Measurements from ENCODE around the gene OR2C3. TPM values are rescaled to one million over a fixed set of nuclear protein-coding genes. Genes with fewer than 3 reads are reported as not detected.
"Not testable (repeated sequence)": the region's sequence is repeated elsewhere in the genome, so short reads cannot be mapped to it uniquely, and the experiment has no call there.

OR2C3 gene
- total and polyA plus RNA-seq, 2 of the 13 experiments (the other 11 are each of a cell fraction or from before 2014, with no cell fraction given), result not detected

- no peak for TF ChIP-seq ZNF687 (CRISPR knock-in tag; IDR thresholded peaks at IDR 0.05)
Measured at GRCh38 chr1:247528812-247529474, 7.3 kb downstream of the OR2C3 start (continued).

GRCh38 chr1:247521886-247522285, 14.4 kb downstream of the OR2C3 start:
- not testable (repeated sequence) for ATAC-seq, FAIRE-seq
- WGBS (ENCODE audit: low lambda C conversion rate), result 81% methylated on average over 12 of the region's 30 CpGs

GRCh38 chr1:247518613-247518891, 17.7 kb downstream of the OR2C3 start:
- FAIRE-seq, result no peak
- 70% methylated on average over 17 of the region's 19 CpGs for WGBS (ENCODE audit: low lambda C conversion rate)
- DNase-seq (ENCODE audit: low spot score), result no peak
- CTCF ChIA-PET (ENCODE audit: low intra/inter-chr PET ratio, low total read pairs), result no interaction called here
- no peaks in the 10 kb centered on the region for H3K36me3 ChIP-seq (replicated peaks in 1 of 2; ENCODE audit: control insufficient read depth in 1 of 2, insufficient read depth in 2 of 2, low read length in 2 of 2)
- POLR2A ChIA-PET, result no interaction called here
- BruUV-seq (replicated peaks), result no TSS peak
- in situ Hi-C loops (cut with HindIII; ENCODE audit: extremely low pct_ligation_motif_present, low pct_unique_long_range_greater_than_20kb), result no loop called here
- no peaks in the 10 kb centered on the region for H4K20me1 ChIP-seq (ENCODE audit: insufficient read depth, low read length)
- no peaks in the 10 kb centered on the region for H3K4me1 ChIP-seq (ENCODE audit: insufficient read depth, low read length)
- no peak overlapping the region for H3K4me2 ChIP-seq (ENCODE audit: low read depth, low read length)
- intact Hi-C loops (cut with micrococcal nuclease; ENCODE audit: unreplicated experiment), result no loop called here
- H3K27ac ChIP-seq (ENCODE audit: extremely low read length, insufficient read depth, low read length), result no peak overlapping the region
- H3K79me2 ChIP-seq (ENCODE audit: insufficient read depth, low read length), result no peaks in the 10 kb centered on the region
- no peak overlapping the region for H3K9ac ChIP-seq (ENCODE audit: insufficient read depth, low read depth, low read length)
- no peak overlapping the region for H3K4me3 ChIP-seq (replicated peaks in 1 of 3; ENCODE audit: insufficient read depth in 1 of 3, low read depth in 2 of 3, low read length in 3 of 3)
- no peak overlapping the region for H2AFZ ChIP-seq (ENCODE audit: low read length)
- no peak for ATAC-seq
- H3K27me3 ChIP-seq (ENCODE audit: control insufficient read depth in 1 of 2, insufficient read depth in 2 of 2, low read length in 2 of 2), result peaks cover 0 to 5% of the 10 kb centered on the region in 2 experiments; a peak in 1 of 5 replicates
- no peaks in the 10 kb centered on the region for H3K9me3 ChIP-seq (ENCODE audit: low read length)
- no peak for TF ChIP-seq E2F1 (CRISPR knock-in tag; IDR thresholded peaks at IDR 0.05)
- TF ChIP-seq HOXA9 (CRISPR knock-in tag; IDR thresholded peaks at IDR 0.05; ENCODE audit: borderline replicate concordance), result no peak
- no peak for TF ChIP-seq FOXK1 (CRISPR knock-in tag; IDR thresholded peaks at IDR 0.05; ENCODE audit: borderline replicate concordance, low read depth)
- TF ChIP-seq NAIF1 (CRISPR knock-in tag; IDR thresholded peaks at IDR 0.05; ENCODE audit: borderline replicate concordance), result no peak
- no peak for TF ChIP-seq THAP11 (CRISPR knock-in tag; IDR thresholded peaks at IDR 0.05)
- TF ChIP-seq ZFP36L1 (CRISPR knock-in tag; IDR thresholded peaks at IDR 0.05), result no peak
- no peak for TF ChIP-seq HMG20B (CRISPR knock-in tag; conservative IDR thresholded peaks at IDR 0.05)
- no peak for TF ChIP-seq KAT2B (IDR thresholded peaks at IDR 0.05; ENCODE audit: borderline replicate concordance, low read depth, low read length)
- TF ChIP-seq ZNF225 (CRISPR knock-in tag; IDR thresholded peaks at IDR 0.05), result no peak
- no peak for TF ChIP-seq ZNF549 (CRISPR knock-in tag; IDR thresholded peaks at IDR 0.05)

More at GRCh38 chr1:247521886-247522285, 14.4 kb downstream of the OR2C3 start:
- H3K36me3 ChIP-seq (replicated peaks in 1 of 2; ENCODE audit: control insufficient read depth in 1 of 2, insufficient read depth in 2 of 2, low read length in 2 of 2); H2AFZ ChIP-seq (ENCODE audit: low read length); H3K79me2 ChIP-seq (ENCODE audit: insufficient read depth, low read length); H3K27me3 ChIP-seq (ENCODE audit: control insufficient read depth in 1 of 2, insufficient read depth in 2 of 2, low read length in 2 of 2); H3K27ac ChIP-seq (ENCODE audit: extremely low read length, insufficient read depth, low read length); intact Hi-C loops (cut with micrococcal nuclease; ENCODE audit: unreplicated experiment); DNase-seq (ENCODE audit: low spot score); H3K9me3 ChIP-seq (ENCODE audit: low read length); H3K4me2 ChIP-seq (ENCODE audit: low read depth, low read length); CTCF ChIA-PET (ENCODE audit: low intra/inter-chr PET ratio, low total read pairs); H3K4me3 ChIP-seq (replicated peaks in 1 of 3; ENCODE audit: insufficient read depth in 1 of 3, low read depth in 2 of 3, low read length in 3 of 3); H3K9ac ChIP-seq (ENCODE audit: insufficient read depth, low read depth, low read length); POLR2A ChIA-PET; in situ Hi-C loops (cut with HindIII; ENCODE audit: extremely low pct_ligation_motif_present, low pct_unique_long_range_greater_than_20kb); BruUV-seq (replicated peaks); H4K20me1 ChIP-seq (ENCODE audit: insufficient read depth, low read length); H3K4me1 ChIP-seq (ENCODE audit: insufficient read depth, low read length): not testable (repeated sequence)

All from HepG2 (cell line).